ENCODE results near the gene YPEL2. TPM values are rescaled to one million over a fixed set of nuclear protein-coding genes. Genes with fewer than 3 reads are reported as not detected.

YPEL2 gene
- total RNA-seq, 1 experiment from 2014 or later: 4.7 TPM

GRCh38 chr17:59409336-59410048, 78.0 kb downstream of the YPEL2 start:
- no peak overlapping the region for H3K27ac ChIP-seq (ENCODE audit: low read depth, low read length)
- DNase-seq (ENCODE audit: low read depth, low spot score): no peak
- no peak for ATAC-seq
- no peaks in the 10 kb centered on the region for H3K9me2 ChIP-seq (ENCODE audit: insufficient read depth)
- no peak overlapping the region for H3K4me2 ChIP-seq (ENCODE audit: low read length)
- POLR2A ChIA-PET: no interaction called here
- CTCF ChIA-PET: no interaction called here
- RAD21 ChIA-PET (ENCODE audit: low non-redundant PET in 1 of 2, low total read pairs in 2 of 2, uncharacterized antibody in 2 of 2, unreplicated experiment in 2 of 2): no interaction called here
- H4K20me1 ChIP-seq (ENCODE audit: insufficient read depth): no peaks in the 10 kb centered on the region
- 0 out of 4 replicates have a peak, but pooled peaks cover 0 to 3% of the 10 kb centered on the region in 2 experiments for H3K4me1 ChIP-seq (ENCODE audit: control insufficient read depth in 1 of 2, insufficient read depth in 2 of 2, low read length in 2 of 2)
- BruUV-seq (replicated peaks): no TSS peak
- no peak overlapping the region for H3K4me3 ChIP-seq (replicated peaks in 1 of 2; ENCODE audit: low read depth in 1 of 2, low read length in 2 of 2)
- TF ChIP-seq ZBTB33 (IDR thresholded peaks at IDR 0.05; ENCODE audit: extremely low read depth, insufficient replicate concordance, low read length) (no peak), SRF (IDR thresholded peaks at IDR 0.05; ENCODE audit: low read depth) (no peak), FOSL1 (IDR thresholded peaks at IDR 0.05; ENCODE audit: low read depth) (no peak), YY1 (IDR thresholded peaks at IDR 0.05; ENCODE audit: extremely low read depth, insufficient replicate concordance, low read depth, low read length) (no peak), POLR2A (IDR thresholded peaks at IDR 0.05; ENCODE audit: borderline replicate concordance, extremely low read depth, insufficient read depth, insufficient read length) (no peak), POLR2AphosphoS5 (IDR thresholded peaks at IDR 0.05; ENCODE audit: low read depth, low read length) (no peak), MAX (IDR thresholded peaks at IDR 0.05) (no peak), TCF7L2 (IDR thresholded peaks at IDR 0.05; ENCODE audit: borderline replicate concordance, extremely low read depth, insufficient read depth, insufficient read length) (no peak), CEBPB (IDR thresholded peaks at IDR 0.05; ENCODE audit: low read depth) (no peak), SP1 (IDR thresholded peaks at IDR 0.05; ENCODE audit: low read depth) (no peak), CBX3 (IDR thresholded peaks at IDR 0.05; ENCODE audit: low read depth) (no peak), EZH2 (IDR thresholded peaks at IDR 0.05) (no peak), ZFX (IDR thresholded peaks at IDR 0.05) (no peak), RAD21 (IDR thresholded peaks at IDR 0.05; ENCODE audit: low read depth) (no peak), ELF1 (IDR thresholded peaks at IDR 0.05; ENCODE audit: borderline replicate concordance, low read depth) (no peak), SIN3A (IDR thresholded peaks at IDR 0.05; ENCODE audit: low read depth) (no peak), EGR1 (IDR thresholded peaks at IDR 0.05; ENCODE audit: low read depth) (no peak)
- TF ChIP-seq, protein P1, sequence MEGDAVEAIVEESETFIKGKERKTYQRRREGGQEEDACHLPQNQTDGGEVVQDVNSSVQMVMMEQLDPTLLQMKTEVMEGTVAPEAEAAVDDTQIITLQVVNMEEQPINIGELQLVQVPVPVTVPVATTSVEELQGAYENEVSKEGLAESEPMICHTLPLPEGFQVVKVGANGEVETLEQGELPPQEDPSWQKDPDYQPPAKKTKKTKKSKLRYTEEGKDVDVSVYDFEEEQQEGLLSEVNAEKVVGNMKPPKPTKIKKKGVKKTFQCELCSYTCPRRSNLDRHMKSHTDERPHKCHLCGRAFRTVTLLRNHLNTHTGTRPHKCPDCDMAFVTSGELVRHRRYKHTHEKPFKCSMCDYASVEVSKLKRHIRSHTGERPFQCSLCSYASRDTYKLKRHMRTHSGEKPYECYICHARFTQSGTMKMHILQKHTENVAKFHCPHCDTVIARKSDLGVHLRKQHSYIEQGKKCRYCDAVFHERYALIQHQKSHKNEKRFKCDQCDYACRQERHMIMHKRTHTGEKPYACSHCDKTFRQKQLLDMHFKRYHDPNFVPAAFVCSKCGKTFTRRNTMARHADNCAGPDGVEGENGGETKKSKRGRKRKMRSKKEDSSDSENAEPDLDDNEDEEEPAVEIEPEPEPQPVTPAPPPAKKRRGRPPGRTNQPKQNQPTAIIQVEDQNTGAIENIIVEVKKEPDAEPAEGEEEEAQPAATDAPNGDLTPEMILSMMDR (IDR thresholded peaks at IDR 0.05 in 2 of 3, conservative IDR thresholded peaks at IDR 0.05 in 1 of 3; ENCODE audit: borderline replicate concordance in 1 of 3, insufficient read depth in 1 of 3, low read depth in 2 of 3, low read length in 2 of 3): no peak
- no peak overlapping the region for H2AFZ ChIP-seq (ENCODE audit: low read depth, low read length, poor library complexity, severe bottlenecking)
- no peaks in the 10 kb centered on the region for H3K36me3 ChIP-seq (ENCODE audit: control insufficient read depth in 1 of 2, insufficient read depth in 2 of 2, low read length in 2 of 2)
- no peaks in the 10 kb centered on the region for H3K27me3 ChIP-seq (ENCODE audit: insufficient read depth, low read length)
- no peaks in the 10 kb centered on the region for H3K79me2 ChIP-seq (ENCODE audit: insufficient read depth, low read length)
- intact Hi-C loops (cut with micrococcal nuclease): no loop called here
- H3K9me3 ChIP-seq (ENCODE audit: control insufficient read depth in 1 of 2, insufficient read depth in 1 of 2, low read depth in 1 of 2, low read length in 2 of 2): peaks cover 0 to 8% of the 10 kb centered on the region in 2 experiments; a peak in 1 of 4 replicates
- H3K9ac ChIP-seq (ENCODE audit: low read length): no peak overlapping the region

Data from HCT116 (cell line).